Testis (tissue), 3 donors: Measurements from ENCODE around the gene EDN2. TPM values are rescaled to one million over a fixed set of nuclear protein-coding genes. Genes with fewer than 3 reads are reported as not detected.

Source experiments
- DNase-seq: peaks from one replicate; pipeline ENCODE4 v3.0.0-alpha.2; 2019
- H3K27ac ChIP-seq, 2 donors: fragments of 200-600 bp; sonication (generic); one replicate each; pipeline ENCODE4 v1.5.1; 2019
- H3K27me3 ChIP-seq: fragments of 200-600 bp; sonication (generic); one replicate; pipeline ENCODE4 v1.5.1; 2019
- H3K36me3 ChIP-seq: fragments of 200-600 bp; sonication (generic); one replicate; pipeline ENCODE4 v1.5.1; 2017; ENCODE audit warnings: low read depth; ENCODE audit errors: missing control alignments
- H3K4me1 ChIP-seq: fragments of 200-600 bp; sonication (generic); one replicate; pipeline ENCODE4 v1.5.1; 2019
- H3K4me3 ChIP-seq, 2 donors: fragments of 200-600 bp; sonication (generic); one replicate each; pipeline ENCODE4 v1.5.1; 2017 to 2019
- H3K9me3 ChIP-seq: fragments of 200-600 bp; sonication (generic); one replicate; pipeline ENCODE4 v1.5.1; 2017
- POLR2A ChIP-seq: fragments of 450-650 bp; IDR thresholded peaks from one replicate; pipeline ENCODE4 v1.6.1; 2017; ENCODE audit warnings: antibody characterized with exemption, mild to moderate bottlenecking, moderate library complexity
- WGBS, 2 donors: methylation state at CpG; one replicate each; pipeline ENCODE4 v1.1.5; 2018; 5-methylcytosine and 5-hydroxymethylcytosine counted together
- intact Hi-C: fragments of 100-400 bp; cut with DNase I; formaldehyde crosslinking; loops from one replicate; pipeline ENCODE4 v1.15.1; 2023; ENCODE audit warnings: low total_unique reads
- polyA plus RNA-seq: library from polyadenylated mRNA; stranded (reverse); fragments of 350-450 nt; fragmentation: Illumina TruSeq; extraction: RNeasy Lipid Tissue Mini Kit (QIAGEN cat#74804); gene quantifications from one replicate; pipeline ENCODE4 v1.2.3, GENCODE V29; 2014; ENCODE audit warnings: low read depth, low replicate concordance; ENCODE audit not compliant: insufficient read depth
- total RNA-seq, 2 donors: library from RNA; depleted of rRNA; stranded (reverse); fragments of >200 nt; gene quantifications; one replicate each; pipeline ENCODE4 v1.2.3, GENCODE V29; 2016
- TF ChIP-seq, protein P1 (sequence below), 3 experiments: fragments of 450-650 bp in 2 of 3; fragments of 200-600 bp in 1 of 3; sonication (generic) in 1 of 3; IDR thresholded peaks; one replicate each; pipeline ENCODE4 v1.5.1; 2016 to 2019; ENCODE audit warnings: antibody characterized with exemption in 3 of 3, mild to moderate bottlenecking in 2 of 3, moderate library complexity in 1 of 3

The EDN2 gene
- total and polyA plus RNA-seq, 3 donors from 2014 or later: not detected

GRCh38 chr1:41465741-41466140 is 18.7 kb downstream of the EDN2 start:
- Histone ChIP-seq H3K27ac (no peak overlapping the region), H3K9me3 (no peaks in the 10 kb centered on the region), H3K4me1 (no peaks in the 10 kb centered on the region), H3K36me3 (no peaks in the 10 kb centered on the region), H3K27me3 (no peaks in the 10 kb centered on the region), H3K4me3 (no peak overlapping the region)
- intact Hi-C loops: no loop called here
- WGBS, 2 donors: 95 to 97% methylated on average over 1 of the region's 1 CpG
- DNase-seq: no peak
- TF ChIP-seq, protein P1, sequence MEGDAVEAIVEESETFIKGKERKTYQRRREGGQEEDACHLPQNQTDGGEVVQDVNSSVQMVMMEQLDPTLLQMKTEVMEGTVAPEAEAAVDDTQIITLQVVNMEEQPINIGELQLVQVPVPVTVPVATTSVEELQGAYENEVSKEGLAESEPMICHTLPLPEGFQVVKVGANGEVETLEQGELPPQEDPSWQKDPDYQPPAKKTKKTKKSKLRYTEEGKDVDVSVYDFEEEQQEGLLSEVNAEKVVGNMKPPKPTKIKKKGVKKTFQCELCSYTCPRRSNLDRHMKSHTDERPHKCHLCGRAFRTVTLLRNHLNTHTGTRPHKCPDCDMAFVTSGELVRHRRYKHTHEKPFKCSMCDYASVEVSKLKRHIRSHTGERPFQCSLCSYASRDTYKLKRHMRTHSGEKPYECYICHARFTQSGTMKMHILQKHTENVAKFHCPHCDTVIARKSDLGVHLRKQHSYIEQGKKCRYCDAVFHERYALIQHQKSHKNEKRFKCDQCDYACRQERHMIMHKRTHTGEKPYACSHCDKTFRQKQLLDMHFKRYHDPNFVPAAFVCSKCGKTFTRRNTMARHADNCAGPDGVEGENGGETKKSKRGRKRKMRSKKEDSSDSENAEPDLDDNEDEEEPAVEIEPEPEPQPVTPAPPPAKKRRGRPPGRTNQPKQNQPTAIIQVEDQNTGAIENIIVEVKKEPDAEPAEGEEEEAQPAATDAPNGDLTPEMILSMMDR (IDR thresholded peaks at IDR 0.05): no peak
- TF ChIP-seq POLR2A: no peak

- Histone ChIP-seq H3K9me3 (no peaks in the 10 kb centered on the region), H3K27me3 (no peaks in the 10 kb centered on the region), H3K27ac (no peak overlapping the region), H3K36me3 (no peaks in the 10 kb centered on the region), H3K4me1 (no peaks in the 10 kb centered on the region), H3K4me3 (no peak overlapping the region)
- 90 to 91% methylated on average over 7 of the region's 7 CpGs for WGBS, 2 donors
- TF ChIP-seq, protein P1 (IDR thresholded peaks at IDR 0.05): no peak
- TF ChIP-seq POLR2A: no peak
- intact Hi-C loops: no loop called here
- DNase-seq: no peak
Measured at GRCh38 chr1:41464885-41465284, 19.6 kb downstream of the EDN2 start.

DNA sequence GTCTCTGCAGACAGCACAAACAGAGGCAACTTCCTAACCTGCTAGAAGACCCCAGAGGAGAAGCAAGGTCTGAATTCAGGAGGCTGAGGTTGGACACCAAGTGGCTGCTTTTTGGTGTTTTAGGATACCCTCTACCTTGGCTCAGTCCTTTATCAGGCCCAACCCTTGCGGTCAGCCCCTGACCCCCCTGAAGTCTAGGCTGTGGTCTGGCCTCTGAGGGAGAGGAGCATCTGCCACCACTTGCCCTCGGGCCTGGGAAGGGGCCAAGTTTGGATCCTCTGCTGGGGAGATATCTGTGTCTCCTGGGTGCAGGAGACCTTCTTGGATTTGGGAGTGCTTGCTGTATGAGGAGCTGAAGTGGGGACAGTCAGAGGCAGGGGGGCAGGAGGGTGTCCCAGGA is 21.0 kb downstream of the EDN2 start:
- Histone ChIP-seq H3K36me3 (no peaks in the 10 kb centered on the region), H3K27me3 (no peaks in the 10 kb centered on the region), H3K4me3 (no peak overlapping the region), H3K9me3 (no peaks in the 10 kb centered on the region), H3K4me1 (no peaks in the 10 kb centered on the region), H3K27ac (no peak overlapping the region)
- no peak for DNase-seq
- intact Hi-C loops: no loop called here
- TF ChIP-seq, protein P1 (IDR thresholded peaks at IDR 0.05): no peak
- 86 to 100% methylated on average over 2 of the region's 2 CpGs for WGBS, 2 donors

DNA sequence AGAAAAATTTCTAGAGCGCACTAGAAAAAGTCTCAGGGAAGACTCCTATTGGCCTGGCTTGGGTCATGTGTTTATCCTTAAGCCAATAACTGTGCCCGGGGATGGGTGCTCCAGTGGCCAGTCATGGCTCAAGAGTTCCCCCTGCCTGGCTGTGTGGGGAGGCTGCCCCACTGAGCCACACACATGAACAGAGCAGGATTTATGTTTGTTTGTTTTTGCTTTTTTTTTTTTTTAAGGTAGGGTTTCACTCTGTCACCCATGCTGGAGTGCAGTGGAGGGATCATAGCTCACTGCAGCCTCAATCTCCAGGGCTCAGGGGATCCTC is 21.8 kb downstream of the EDN2 start:
- H3K4me3 ChIP-seq: no peak overlapping the region
- H3K36me3 ChIP-seq: no peaks in the 10 kb centered on the region
- no peaks in the 10 kb centered on the region for H3K4me1 ChIP-seq
- DNase-seq: no peak
- TF ChIP-seq, protein P1 (IDR thresholded peaks at IDR 0.05): no peak
- 98 to 100% methylated on average over 2 of the region's 2 CpGs for WGBS, 2 donors
- no peaks in the 10 kb centered on the region for H3K27me3 ChIP-seq
- intact Hi-C loops: no loop called here
- no peak overlapping the region for H3K27ac ChIP-seq
- no peaks in the 10 kb centered on the region for H3K9me3 ChIP-seq

DNA sequence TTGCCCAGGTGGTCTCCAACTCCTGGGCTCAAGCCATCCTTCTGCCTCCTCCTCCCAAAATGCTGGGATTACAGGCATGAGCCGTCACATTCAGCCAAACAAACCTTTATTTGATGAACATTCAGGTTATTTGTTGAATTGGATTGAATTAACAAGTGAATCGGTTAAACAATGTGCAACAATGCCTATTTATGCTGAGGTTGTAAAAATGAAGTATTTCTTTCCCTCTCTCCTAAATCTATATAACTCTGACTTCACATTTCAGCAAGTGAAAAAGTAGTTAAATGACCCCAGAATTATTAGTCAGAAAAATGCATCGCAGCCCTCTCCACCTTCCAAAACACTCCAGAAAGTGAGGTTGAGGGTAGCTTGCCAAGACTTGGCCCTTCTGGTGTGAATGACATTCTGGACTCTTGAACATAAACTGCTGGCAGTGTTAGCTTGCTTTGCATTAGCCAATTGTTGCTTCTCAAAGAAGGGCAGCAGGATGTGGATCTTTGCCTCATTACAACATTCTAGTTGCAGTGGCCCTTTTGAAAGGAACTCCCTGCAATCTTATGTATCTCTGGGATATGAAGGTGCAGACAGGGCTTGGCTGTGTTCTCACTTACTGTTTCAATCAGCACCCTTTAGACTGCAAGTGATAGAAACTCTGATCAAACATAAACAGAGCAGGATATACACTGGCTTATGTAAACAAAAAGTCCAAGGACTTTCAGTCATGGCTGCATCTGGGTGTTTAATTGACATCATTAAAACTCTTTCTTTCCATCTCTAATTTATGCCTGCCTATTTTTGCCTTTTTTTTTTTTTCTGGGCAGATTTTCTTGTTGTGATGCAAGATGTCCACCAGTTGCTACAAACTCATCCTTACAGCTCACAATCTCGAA is 22.4 kb downstream of the EDN2 start:
- DNase-seq: no peak

More for the DNA sequence above, 22.4 kb downstream of the EDN2 start:
- intact Hi-C loops: no loop called here
- H3K9me3 ChIP-seq: no peaks in the 10 kb centered on the region
- H3K4me1 ChIP-seq: no peaks in the 10 kb centered on the region
- TF ChIP-seq, protein P1 (IDR thresholded peaks at IDR 0.05): no peak
- no peaks in the 10 kb centered on the region for H3K36me3 ChIP-seq
- no peak overlapping the region for H3K4me3 ChIP-seq
- no peak overlapping the region for H3K27ac ChIP-seq
- no peaks in the 10 kb centered on the region for H3K27me3 ChIP-seq
- 65 to 79% methylated on average over 4 of the region's 4 CpGs for WGBS, 2 donors
